Measurements from ENCODE around the gene RANBP9.
A peak's percentile ranks its signal among the peaks of the same experiment; 100 is the strongest.

Gene RANBP9

GRCh38 chr6:13574571-13575376 is 136.9 kb downstream of the RANBP9 start, which contains the start of gene SIRT5 (continued):
- 0 out of 2 replicates have a peak, but pooled peaks have one; percentile 6 for TF ChIP-seq ZNF561 (tag by site-specific recombination; IDR thresholded peaks at IDR 0.05; ENCODE audit: borderline replicate concordance)
- TF ChIP-seq ZNF488 (tag by site-specific recombination; IDR thresholded peaks at IDR 0.05): no peak
- peak; percentile 65 for TF ChIP-seq ZEB2 (tag by site-specific recombination; IDR thresholded peaks at IDR 0.05)
- no peak for TF ChIP-seq SETDB1 (IDR thresholded peaks at IDR 0.05; ENCODE audit: insufficient read length, low read length)
- no peak for TF ChIP-seq HOXC10 (CRISPR knock-in tag; IDR thresholded peaks at IDR 0.05)
- TF ChIP-seq ZNF341 (tag by site-specific recombination; IDR thresholded peaks at IDR 0.05; ENCODE audit: low read depth): peak; percentile 79
- no peak for TF ChIP-seq ZSCAN5A (tag by site-specific recombination; IDR thresholded peaks at IDR 0.05)
- peak; percentile 43; the same call in 1 of the 2 replicates for TF ChIP-seq KLF16 (tag by site-specific recombination; IDR thresholded peaks at IDR 0.05)
- TF ChIP-seq MZF1 (tag by site-specific recombination; IDR thresholded peaks at IDR 0.05; ENCODE audit: borderline replicate concordance): 0 out of 2 replicates have a peak, but pooled peaks have one; percentile 31
- peak; percentile 75 for TF ChIP-seq GLIS1 (tag by site-specific recombination; IDR thresholded peaks at IDR 0.05)
- TF ChIP-seq ZNF48 (tag by site-specific recombination; IDR thresholded peaks at IDR 0.05): no peak
- TF ChIP-seq KLF8 (tag by site-specific recombination; IDR thresholded peaks at IDR 0.05): peak; percentile 84
- TF ChIP-seq ZNF366 (tag by site-specific recombination; conservative IDR thresholded peaks at IDR 0.05): peak; percentile 80
- peak; percentile 68; the same call in 1 of the 2 replicates for TF ChIP-seq KLF10 (tag by site-specific recombination; IDR thresholded peaks at IDR 0.05)
- TF ChIP-seq ZNF571 (tag by site-specific recombination; IDR thresholded peaks at IDR 0.05): no peak
- TF ChIP-seq ZNF18 (tag by site-specific recombination; IDR thresholded peaks at IDR 0.05): peak; percentile 3; the same call in 1 of the 2 replicates
- 0 out of 2 replicates have a peak, but pooled peaks have one; percentile 27 for TF ChIP-seq PRDM1 (tag by site-specific recombination; IDR thresholded peaks at IDR 0.05)
- no peak for TF ChIP-seq ZNF596 (tag by site-specific recombination; IDR thresholded peaks at IDR 0.05)
- TF ChIP-seq OVOL3 (tag by site-specific recombination; IDR thresholded peaks at IDR 0.05): peak; percentile 15
- TF ChIP-seq ELK4 (IDR thresholded peaks at IDR 0.05; ENCODE audit: borderline replicate concordance, low read depth, low read length): no peak
- TF ChIP-seq ZSCAN23 (tag by site-specific recombination; IDR thresholded peaks at IDR 0.05): no peak; the same call in 1 of the 2 replicates
- peak; percentile 89 for TF ChIP-seq ZNF2 (tag by site-specific recombination; IDR thresholded peaks at IDR 0.05)
- TF ChIP-seq ZNF585B (tag by site-specific recombination; IDR thresholded peaks at IDR 0.05): no peak
- TF ChIP-seq ZNF549 (tag by site-specific recombination; IDR thresholded peaks at IDR 0.05): no peak
- no peak for TF ChIP-seq ZNF664 (tag by site-specific recombination; IDR thresholded peaks at IDR 0.05)
- peak; percentile 93 for TF ChIP-seq PATZ1 (tag by site-specific recombination; IDR thresholded peaks at IDR 0.05)
- TF ChIP-seq ZNF157 (tag by site-specific recombination; IDR thresholded peaks at IDR 0.05): no peak
- TF ChIP-seq PBX3 (CRISPR knock-in tag; IDR thresholded peaks at IDR 0.05): peak; percentile 71
- TF ChIP-seq ZNF239 (tag by site-specific recombination; IDR thresholded peaks at IDR 0.05): no peak
- no peak for TF ChIP-seq ZFP3 (tag by site-specific recombination; IDR thresholded peaks at IDR 0.05; ENCODE audit: low read depth)
- peak; percentile 73 for TF ChIP-seq WT1 (tag by site-specific recombination; IDR thresholded peaks at IDR 0.05)
- TF ChIP-seq MYNN (tag by site-specific recombination; IDR thresholded peaks at IDR 0.05; ENCODE audit: borderline replicate concordance): no peak
